ENCODE measurements around the gene FBXL16.

The FBXL16 gene

GRCh38 chr16:674968-675883, 30.4 kb downstream of the FBXL16 start, which contains the start of gene RHBDL1:
Gene RHBDL1, plus strand, starts transcription at chr16:675671. Its CDS starts 120 bp downstream, at chr16:675791.
- peak in 2 of 3 donors; percentile 46 to 63 for DNase-seq

- DNase-seq, result no peak
These were observed 31.3 kb downstream of the FBXL16 start for GRCh38 chr16:674214-674881.

- no peak for DNase-seq
These were observed 32.1 kb downstream of the FBXL16 start for GRCh38 chr16:673399-673991.

GRCh38 chr16:672851-673250, 32.8 kb downstream of the FBXL16 start:
- no peak for DNase-seq

GRCh38 chr16:672371-672770, 33.2 kb downstream of the FBXL16 start:
- DNase-seq, result no peak

- no peak for DNase-seq
These were observed 34.1 kb downstream of the FBXL16 start for GRCh38 chr16:671353-672131.

- DNase-seq, result no peak
These were observed 34.9 kb downstream of the FBXL16 start for GRCh38 chr16:670485-671352.

GRCh38 chr16:669666-670065, 35.9 kb downstream of the FBXL16 start:
- DNase-seq, result no peak

GRCh38 chr16:668519-669171, 37.0 kb downstream of the FBXL16 start:
- peak in 2 of 3 donors; percentile 5 to 33 for DNase-seq

- peak; percentile 96 to 99 (median 99) for DNase-seq
These were observed 37.7 kb downstream of the FBXL16 start, which contains the start of gene RHOT2 for GRCh38 chr16:667780-668518. Gene RHOT2, plus strand, starts transcription at chr16:668132. Its CDS starts 68 bp downstream, at chr16:668200.

GRCh38 chr16:667113-667779, 38.4 kb downstream of the FBXL16 start:
- DNase-seq, result no peak

- DNase-seq, result no peak
These were observed 39.0 kb downstream of the FBXL16 start for GRCh38 chr16:666572-666971.

GRCh38 chr16:662597-662996, 43.0 kb downstream of the FBXL16 start:
- DNase-seq, result no peak

GRCh38 chr16:662095-662494, 43.5 kb downstream of the FBXL16 start:
- no peak for DNase-seq

- no peak for DNase-seq
These were observed 44.3 kb downstream of the FBXL16 start for GRCh38 chr16:661184-661821.

- DNase-seq, result peak; percentile 92 to 97 (median 96)
These were observed 45.0 kb downstream of the FBXL16 start for GRCh38 chr16:660459-661183.

- DNase-seq, result no peak
These were observed 45.5 kb downstream of the FBXL16 start for GRCh38 chr16:660132-660458.

GRCh38 chr16:659618-660017, 46.0 kb downstream of the FBXL16 start:
- no peak for DNase-seq
